PC-3 (cell line): ENCODE results near the gene THSD1.

ENCODE experiments used
- EZH2 ChIP-seq: fragments of 300-600 bp; sonication (generic); IDR thresholded peaks from one replicate; pipeline ENCODE4 v1.6.1; 2017; ENCODE audit warnings: antibody characterized with exemption, mild to moderate bottlenecking, low read length; ENCODE audit not compliant: unreplicated experiment
- TF ChIP-seq, protein P1 (sequence below): fragments of 300-600 bp; sonication (generic); conservative IDR thresholded peaks from 2 replicates; pipeline ENCODE4 v1.5.1; 2017; ENCODE audit warnings: antibody characterized with exemption, low read depth, mild to moderate bottlenecking, low read length

DNA sequence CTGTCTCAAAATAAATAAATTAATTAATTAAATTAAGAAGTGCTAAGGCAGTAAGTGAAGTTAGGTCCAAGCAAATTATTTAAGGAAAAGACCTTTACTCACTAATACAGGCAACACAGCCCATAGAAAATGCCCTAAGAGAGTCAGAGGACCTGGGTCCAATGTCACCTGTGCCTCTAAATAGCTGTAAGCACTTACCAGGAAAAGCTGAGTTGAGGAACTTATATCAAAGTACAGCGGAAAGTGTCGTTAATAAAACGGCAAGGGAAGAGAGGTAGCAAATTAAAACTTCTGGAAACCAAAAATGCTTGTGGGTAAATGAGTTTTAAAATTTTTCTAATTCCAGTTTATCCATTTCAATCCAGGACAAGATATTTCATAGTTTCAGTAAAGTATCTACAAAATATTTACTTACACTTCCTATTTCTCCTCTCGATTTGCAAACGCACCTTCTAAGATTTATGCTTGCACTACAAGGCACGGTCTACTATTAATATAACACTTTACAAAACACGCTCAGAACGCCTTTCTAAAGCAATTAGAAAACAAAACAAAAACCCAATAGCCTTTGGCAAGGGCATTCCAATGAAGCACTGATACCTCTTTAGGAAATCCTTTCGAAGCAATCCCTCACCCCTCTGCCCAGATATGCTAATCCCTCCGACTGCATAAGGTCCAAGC is 43.5 kb upstream of the THSD1 start:
- TF ChIP-seq, protein P1, sequence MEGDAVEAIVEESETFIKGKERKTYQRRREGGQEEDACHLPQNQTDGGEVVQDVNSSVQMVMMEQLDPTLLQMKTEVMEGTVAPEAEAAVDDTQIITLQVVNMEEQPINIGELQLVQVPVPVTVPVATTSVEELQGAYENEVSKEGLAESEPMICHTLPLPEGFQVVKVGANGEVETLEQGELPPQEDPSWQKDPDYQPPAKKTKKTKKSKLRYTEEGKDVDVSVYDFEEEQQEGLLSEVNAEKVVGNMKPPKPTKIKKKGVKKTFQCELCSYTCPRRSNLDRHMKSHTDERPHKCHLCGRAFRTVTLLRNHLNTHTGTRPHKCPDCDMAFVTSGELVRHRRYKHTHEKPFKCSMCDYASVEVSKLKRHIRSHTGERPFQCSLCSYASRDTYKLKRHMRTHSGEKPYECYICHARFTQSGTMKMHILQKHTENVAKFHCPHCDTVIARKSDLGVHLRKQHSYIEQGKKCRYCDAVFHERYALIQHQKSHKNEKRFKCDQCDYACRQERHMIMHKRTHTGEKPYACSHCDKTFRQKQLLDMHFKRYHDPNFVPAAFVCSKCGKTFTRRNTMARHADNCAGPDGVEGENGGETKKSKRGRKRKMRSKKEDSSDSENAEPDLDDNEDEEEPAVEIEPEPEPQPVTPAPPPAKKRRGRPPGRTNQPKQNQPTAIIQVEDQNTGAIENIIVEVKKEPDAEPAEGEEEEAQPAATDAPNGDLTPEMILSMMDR, result no peak
- TF ChIP-seq EZH2, result no peak
